ENCODE measurements around the gene DEFB129. TPM values are rescaled to one million over a fixed set of nuclear protein-coding genes. Genes with fewer than 3 reads are reported as not detected.
"Not testable (repeated sequence)": the region's sequence is repeated elsewhere in the genome, so short reads cannot be mapped to it uniquely, and the experiment has no call there.

DEFB129 gene
- total and polyA plus RNA-seq, 2 experiments from 2014 or later, result not detected

GRCh38 chr20:253447-253846, 26.4 kb downstream of the DEFB129 start:
- H3K27me3 ChIP-seq (ENCODE audit: insufficient read depth), result peaks cover 99% of the 10 kb centered on the region
- H3K27ac ChIP-seq (ENCODE audit: low read depth), result not testable (repeated sequence)
- peaks cover 86% of the 10 kb centered on the region for H3K27me3 Mint-ChIP-seq (ENCODE audit: insufficient read depth, low read depth, poor library complexity)

GRCh38 chr20:257419-257818, 30.4 kb downstream of the DEFB129 start, which contains the start of gene DEFB132:
Gene DEFB132 (plus strand): TSS chr20:257724. CDS start chr20:257779, 55 bp downstream.
- peaks cover 67% of the 10 kb centered on the region for H3K27me3 Mint-ChIP-seq (ENCODE audit: insufficient read depth, low read depth, poor library complexity)
- no peak for ATAC-seq
- peaks cover 98% of the 10 kb centered on the region for H3K27me3 ChIP-seq (ENCODE audit: insufficient read depth)

More at GRCh38 chr20:253447-253846, 26.4 kb downstream of the DEFB129 start:
- not testable (repeated sequence) for H3K4me1 ChIP-seq (ENCODE audit: insufficient read depth); H3K4me3 ChIP-seq; H3K79me2 ChIP-seq (replicated peaks; ENCODE audit: insufficient read depth); H3K4me2 ChIP-seq; H3K27ac Mint-ChIP-seq; H3K36me3 ChIP-seq (ENCODE audit: insufficient read depth); H3K9me3 Mint-ChIP-seq; H2AFZ ChIP-seq; H3K36me3 Mint-ChIP-seq (ENCODE audit: low read depth); H3F3A ChIP-seq (replicated peaks; ENCODE audit: low read depth); H3K4me3 Mint-ChIP-seq; ATAC-seq; H3K9me2 ChIP-seq (ENCODE audit: insufficient read depth); H4K20me1 ChIP-seq (replicated peaks; ENCODE audit: insufficient read depth)
- peaks cover 11% of the 10 kb centered on the region; the same call in 2 of the 3 replicates for H3K4me1 Mint-ChIP-seq
- peak; percentile 27 for DNase-seq (ENCODE audit: low spot score)

GRCh38 chr20:258269-258858, 31.3 kb downstream of the DEFB129 start:
- Histone ChIP-seq H3K27ac (ENCODE audit: low read depth) (no peak overlapping the region), H3K4me1 (ENCODE audit: insufficient read depth) (no peaks in the 10 kb centered on the region), H3K79me2 (replicated peaks; ENCODE audit: insufficient read depth) (no peaks in the 10 kb centered on the region), H3F3A (replicated peaks; ENCODE audit: low read depth) (no peaks in the 10 kb centered on the region), H3K27me3 (ENCODE audit: insufficient read depth) (peaks cover 97% of the 10 kb centered on the region), H3K36me3 (ENCODE audit: insufficient read depth) (no peaks in the 10 kb centered on the region), H4K20me1 (replicated peaks; ENCODE audit: insufficient read depth) (no peaks in the 10 kb centered on the region; the same call in 1 of the 2 replicates), H3K9me2 (ENCODE audit: insufficient read depth) (no peaks in the 10 kb centered on the region), H3K4me2 (no peak overlapping the region), H2AFZ (no peak overlapping the region), H3K4me3 (no peak overlapping the region)
- Mint-ChIP-seq H3K27ac (no peak overlapping the region), H3K27me3 (ENCODE audit: insufficient read depth, low read depth, poor library complexity) (peaks cover 64% of the 10 kb centered on the region), H3K9me3 (no peaks in the 10 kb centered on the region; the same call in 2 of the 3 replicates), H3K4me1 (peaks cover 7% of the 10 kb centered on the region; the same call in 1 of the 3 replicates), H3K36me3 (ENCODE audit: low read depth) (no peaks in the 10 kb centered on the region), H3K4me3 (no peak overlapping the region)
- ATAC-seq (no peak), DNase-seq (ENCODE audit: low spot score) (no peak)
- TF ChIP-seq REST (IDR thresholded peaks at IDR 0.05; ENCODE audit: unreplicated experiment) (no peak), POLR2AphosphoS5 (IDR thresholded peaks at IDR 0.05; ENCODE audit: low read depth) (no peak), ZNF331 (CRISPR knock-in tag; IDR thresholded peaks at IDR 0.05; ENCODE audit: low read depth) (no peak), JUNB (IDR thresholded peaks at IDR 0.05; ENCODE audit: unreplicated experiment) (no peak), ZNF462 (CRISPR knock-in tag; IDR thresholded peaks at IDR 0.05) (no peak), CREB1 (CRISPR knock-in tag; IDR thresholded peaks at IDR 0.05; ENCODE audit: low read depth) (no peak)

More at GRCh38 chr20:257419-257818, 30.4 kb downstream of the DEFB129 start, which contains the start of gene DEFB132:
- no peak within 1 kb of the TSS for H2AFZ ChIP-seq
- DNase-seq (ENCODE audit: low spot score), result no peak
- H3K27ac ChIP-seq (ENCODE audit: low read depth), result no peak within 1 kb of the TSS
- H3K79me2 ChIP-seq (replicated peaks; ENCODE audit: insufficient read depth), result no peaks in the 10 kb centered on the region
- no peaks in the 10 kb centered on the region for H3K36me3 ChIP-seq (ENCODE audit: insufficient read depth)
- TF ChIP-seq CREB1 (CRISPR knock-in tag; IDR thresholded peaks at IDR 0.05; ENCODE audit: low read depth), result no peak
- H3K9me2 ChIP-seq (ENCODE audit: insufficient read depth), result no peaks in the 10 kb centered on the region
- no peaks in the 10 kb centered on the region for H3F3A ChIP-seq (replicated peaks; ENCODE audit: low read depth)
- no peaks in the 10 kb centered on the region for H3K4me1 ChIP-seq (ENCODE audit: insufficient read depth)
- Mint-ChIP-seq H3K4me1 (peaks cover 7% of the 10 kb centered on the region; the same call in 1 of the 3 replicates), H3K4me3 (no peak within 1 kb of the TSS), H3K27ac (no peak within 1 kb of the TSS), H3K36me3 (ENCODE audit: low read depth) (no peaks in the 10 kb centered on the region), H3K9me3 (no peaks in the 10 kb centered on the region; the same call in 2 of the 3 replicates)
- H4K20me1 ChIP-seq (replicated peaks; ENCODE audit: insufficient read depth), result peaks cover 2% of the 10 kb centered on the region; the same call in 1 of the 2 replicates
- no peak within 1 kb of the TSS for H3K4me2 ChIP-seq
- no peak within 1 kb of the TSS for H3K4me3 ChIP-seq

All from GM23338 (cell line).